Ishikawa (cell line): ENCODE measurements around the gene CFAP91.

ENCODE experiments used
- CEBPB ChIP-seq: IDR thresholded peaks from 2 replicates; pipeline ENCODE4 v1.6.1; 2012
- CREB1 ChIP-seq: IDR thresholded peaks from 2 replicates; pipeline ENCODE4 v1.6.1; 2012; ENCODE audit warnings: low read depth
- EGR1 ChIP-seq: IDR thresholded peaks from 2 replicates; pipeline ENCODE4 v1.6.1; 2012
- EP300 ChIP-seq: IDR thresholded peaks from 2 replicates; pipeline ENCODE4 v1.6.1; 2012; ENCODE audit warnings: borderline replicate concordance
- FOXM1 ChIP-seq: IDR thresholded peaks from 2 replicates; pipeline ENCODE4 v1.6.1; 2012; ENCODE audit warnings: low read depth, borderline replicate concordance
- NFIC ChIP-seq: IDR thresholded peaks from 2 replicates; pipeline ENCODE4 v1.6.1; 2012
- RAD21 ChIP-seq: IDR thresholded peaks from 2 replicates; pipeline ENCODE4 v1.6.1; 2012; ENCODE audit warnings: low read depth
- TAF1 ChIP-seq: IDR thresholded peaks from 2 replicates; pipeline ENCODE4 v1.6.1; 2012; ENCODE audit warnings: low read depth, mild to moderate bottlenecking
- TCF12 ChIP-seq: IDR thresholded peaks from 2 replicates; pipeline ENCODE4 v1.6.1; 2012; ENCODE audit warnings: low read depth
- TEAD4 ChIP-seq: IDR thresholded peaks from 2 replicates; pipeline ENCODE4 v1.6.1; 2012
- YY1 ChIP-seq: IDR thresholded peaks from 2 replicates; pipeline ENCODE4 v1.6.1; 2012; ENCODE audit warnings: low read depth
- ZBTB7A ChIP-seq: IDR thresholded peaks from 2 replicates; pipeline ENCODE4 v1.6.1; 2012; ENCODE audit warnings: low read depth
- TF ChIP-seq, protein P1 (sequence below): IDR thresholded peaks from 2 replicates; pipeline ENCODE4 v1.6.1; 2012
- TF ChIP-seq, protein P2 (sequence below): IDR thresholded peaks from 2 replicates; pipeline ENCODE4 v1.6.1; 2012
- TF ChIP-seq, protein P3 (sequence below): IDR thresholded peaks from 2 replicates; pipeline ENCODE4 v1.6.1; 2012; ENCODE audit warnings: low read depth, mild to moderate bottlenecking

The CFAP91 gene

DNA sequence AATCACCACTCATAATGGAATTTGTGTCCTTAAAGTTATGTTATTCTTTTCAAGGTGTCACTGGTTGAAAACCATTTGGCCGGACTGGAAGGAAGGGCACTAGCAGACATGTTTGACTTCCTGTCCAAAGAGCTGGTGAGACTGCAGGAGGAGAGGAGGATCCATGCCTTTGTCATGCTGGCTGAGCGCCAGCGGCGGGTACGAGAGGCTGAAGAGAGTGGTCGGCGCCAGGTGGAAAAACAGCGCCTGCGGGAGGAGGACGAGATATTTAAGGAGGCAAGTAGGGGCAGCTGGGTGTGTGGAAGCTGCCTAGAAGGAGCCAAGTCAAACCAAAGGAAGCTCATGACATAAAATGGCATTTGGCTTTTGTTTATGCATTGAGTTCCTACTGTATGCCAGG, 41.1 kb downstream of the CFAP91 start:
- TF ChIP-seq, protein P1, sequence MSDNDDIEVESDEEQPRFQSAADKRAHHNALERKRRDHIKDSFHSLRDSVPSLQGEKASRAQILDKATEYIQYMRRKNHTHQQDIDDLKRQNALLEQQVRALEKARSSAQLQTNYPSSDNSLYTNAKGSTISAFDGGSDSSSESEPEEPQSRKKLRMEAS: no peak
- TF ChIP-seq TCF12: no peak
- no peak for TF ChIP-seq CEBPB
- TF ChIP-seq YY1: no peak

DNA sequence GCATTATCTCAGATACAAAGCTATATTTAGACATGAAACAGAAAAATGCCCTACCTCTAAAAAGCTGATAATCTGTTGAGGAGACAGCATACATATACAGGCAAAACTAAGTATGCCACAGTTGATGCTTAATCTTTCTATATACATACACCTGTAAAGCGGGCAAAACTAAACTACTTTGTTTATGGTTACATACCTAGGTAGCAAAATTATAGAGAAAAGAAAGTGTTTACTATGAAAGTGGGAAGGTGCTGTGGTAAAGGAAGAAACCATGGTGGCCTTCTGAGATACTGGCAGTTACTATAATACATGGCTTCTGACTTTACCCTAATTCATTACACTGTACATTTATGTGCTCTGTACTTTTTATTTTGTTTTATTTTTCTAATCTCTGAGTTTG, 43.1 kb downstream of the CFAP91 start:
- TF ChIP-seq, protein P2, sequence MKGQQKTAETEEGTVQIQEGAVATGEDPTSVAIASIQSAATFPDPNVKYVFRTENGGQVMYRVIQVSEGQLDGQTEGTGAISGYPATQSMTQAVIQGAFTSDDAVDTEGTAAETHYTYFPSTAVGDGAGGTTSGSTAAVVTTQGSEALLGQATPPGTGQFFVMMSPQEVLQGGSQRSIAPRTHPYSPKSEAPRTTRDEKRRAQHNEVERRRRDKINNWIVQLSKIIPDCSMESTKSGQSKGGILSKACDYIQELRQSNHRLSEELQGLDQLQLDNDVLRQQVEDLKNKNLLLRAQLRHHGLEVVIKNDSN: no peak
- TF ChIP-seq NFIC (no peak), FOXM1 (no peak), CEBPB (no peak), ZBTB7A (no peak), RAD21 (no peak), EGR1 (no peak), YY1 (no peak), CREB1 (no peak), TCF12 (no peak), TEAD4 (no peak), TAF1 (no peak), EP300 (no peak)
- TF ChIP-seq, protein P1: no peak
- TF ChIP-seq, protein P3, sequence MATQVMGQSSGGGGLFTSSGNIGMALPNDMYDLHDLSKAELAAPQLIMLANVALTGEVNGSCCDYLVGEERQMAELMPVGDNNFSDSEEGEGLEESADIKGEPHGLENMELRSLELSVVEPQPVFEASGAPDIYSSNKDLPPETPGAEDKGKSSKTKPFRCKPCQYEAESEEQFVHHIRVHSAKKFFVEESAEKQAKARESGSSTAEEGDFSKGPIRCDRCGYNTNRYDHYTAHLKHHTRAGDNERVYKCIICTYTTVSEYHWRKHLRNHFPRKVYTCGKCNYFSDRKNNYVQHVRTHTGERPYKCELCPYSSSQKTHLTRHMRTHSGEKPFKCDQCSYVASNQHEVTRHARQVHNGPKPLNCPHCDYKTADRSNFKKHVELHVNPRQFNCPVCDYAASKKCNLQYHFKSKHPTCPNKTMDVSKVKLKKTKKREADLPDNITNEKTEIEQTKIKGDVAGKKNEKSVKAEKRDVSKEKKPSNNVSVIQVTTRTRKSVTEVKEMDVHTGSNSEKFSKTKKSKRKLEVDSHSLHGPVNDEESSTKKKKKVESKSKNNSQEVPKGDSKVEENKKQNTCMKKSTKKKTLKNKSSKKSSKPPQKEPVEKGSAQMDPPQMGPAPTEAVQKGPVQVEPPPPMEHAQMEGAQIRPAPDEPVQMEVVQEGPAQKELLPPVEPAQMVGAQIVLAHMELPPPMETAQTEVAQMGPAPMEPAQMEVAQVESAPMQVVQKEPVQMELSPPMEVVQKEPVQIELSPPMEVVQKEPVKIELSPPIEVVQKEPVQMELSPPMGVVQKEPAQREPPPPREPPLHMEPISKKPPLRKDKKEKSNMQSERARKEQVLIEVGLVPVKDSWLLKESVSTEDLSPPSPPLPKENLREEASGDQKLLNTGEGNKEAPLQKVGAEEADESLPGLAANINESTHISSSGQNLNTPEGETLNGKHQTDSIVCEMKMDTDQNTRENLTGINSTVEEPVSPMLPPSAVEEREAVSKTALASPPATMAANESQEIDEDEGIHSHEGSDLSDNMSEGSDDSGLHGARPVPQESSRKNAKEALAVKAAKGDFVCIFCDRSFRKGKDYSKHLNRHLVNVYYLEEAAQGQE: no peak

DNA sequence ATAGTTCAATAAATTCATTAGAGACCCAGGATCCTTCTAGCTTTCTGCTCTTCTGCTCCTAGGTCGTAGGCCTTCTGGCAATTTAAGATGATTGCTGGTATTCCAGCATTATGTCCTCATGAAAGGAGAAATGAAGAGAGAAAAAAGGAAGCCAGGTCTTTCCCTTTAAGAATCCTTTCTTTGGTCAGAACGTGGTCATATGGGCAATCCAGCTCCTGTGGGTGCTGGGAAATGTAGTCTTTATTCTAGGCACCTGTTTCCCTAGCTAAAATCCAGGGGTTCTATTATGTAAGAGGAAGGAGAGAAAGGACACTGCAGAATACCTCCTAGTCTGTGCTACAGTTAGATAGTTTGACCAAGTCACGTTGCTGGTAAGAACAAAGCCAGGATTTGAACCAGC, 43.6 kb downstream of the CFAP91 start:
- TF ChIP-seq, protein P2: peak; percentile 76
- no peak for TF ChIP-seq YY1
- TF ChIP-seq FOXM1: no peak

DNA sequence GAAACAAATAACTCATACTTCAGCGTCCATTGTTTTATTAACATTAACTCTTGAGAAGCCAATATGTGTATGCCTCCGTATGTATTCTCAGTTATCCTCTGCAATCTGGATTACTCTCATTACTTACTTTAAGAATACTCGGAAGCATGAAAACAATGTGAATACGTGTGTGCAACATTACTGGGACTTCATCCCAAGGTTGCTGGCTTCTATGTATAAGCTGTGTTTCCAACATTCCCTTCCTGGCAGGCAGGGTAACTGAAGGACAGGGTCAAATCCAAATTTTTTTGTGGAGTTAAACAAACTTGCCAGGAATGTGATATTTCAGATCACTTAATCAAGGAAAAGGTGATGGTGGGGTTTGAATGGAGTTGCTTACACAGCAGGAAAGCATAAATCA, 44.5 kb downstream of the CFAP91 start:
- no peak for TF ChIP-seq TCF12
- no peak for TF ChIP-seq FOXM1
- TF ChIP-seq RAD21: no peak
- no peak for TF ChIP-seq ZBTB7A
- no peak for TF ChIP-seq EGR1
- TF ChIP-seq, protein P3: no peak
- no peak for TF ChIP-seq YY1
- no peak for TF ChIP-seq NFIC
- TF ChIP-seq, protein P2: no peak
- TF ChIP-seq CEBPB: no peak
- no peak for TF ChIP-seq EP300

DNA sequence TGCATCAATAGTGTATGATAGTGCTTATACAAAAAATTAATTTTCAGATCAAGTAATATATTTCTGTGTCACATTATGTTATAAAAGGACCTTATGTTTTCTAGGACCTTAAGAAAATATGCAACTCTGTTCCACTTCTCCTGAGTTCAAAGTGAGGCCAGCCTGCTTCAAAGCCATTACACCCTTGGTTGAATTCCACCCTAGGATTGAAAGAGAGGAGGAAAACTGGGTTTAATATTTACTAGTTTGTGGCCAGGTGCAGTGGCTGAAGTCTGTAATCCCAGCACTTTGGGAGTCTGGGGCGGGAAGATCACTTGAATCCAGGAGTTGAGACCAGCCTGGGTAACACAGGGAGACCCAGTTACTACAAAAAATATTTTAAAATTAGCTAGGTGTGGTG, 46.2 kb downstream of the CFAP91 start:
- TF ChIP-seq, protein P2: no peak
- TF ChIP-seq YY1: no peak
- no peak for TF ChIP-seq ZBTB7A

DNA sequence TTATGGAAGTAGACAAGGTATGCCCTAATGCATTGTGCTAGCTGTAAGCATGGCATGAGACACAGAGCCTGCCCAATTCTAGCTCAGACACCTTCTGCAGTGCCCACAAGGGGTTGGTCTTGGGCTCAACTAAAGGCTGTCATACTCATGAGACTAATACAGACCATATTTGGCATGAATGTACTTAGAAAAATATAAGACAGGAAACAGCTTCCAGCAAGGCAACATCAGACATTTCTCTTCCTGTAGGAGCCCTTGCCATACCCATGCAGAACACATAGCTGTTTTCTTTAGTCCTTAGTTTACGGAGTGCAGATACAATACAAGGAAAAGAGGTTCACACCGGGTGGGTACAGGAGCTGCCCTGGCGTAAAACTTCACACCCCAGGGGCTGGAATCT, 48.6 kb downstream of the CFAP91 start:
- no peak for TF ChIP-seq NFIC
